SK-N-SH treated with all-trans-retinoic acid at 6 μM for 48 hours (cell line): ENCODE data around the gene SLC44A2.

Source experiments
- ATAC-seq: fragments of 200-7000 bp; cut with Tn5 transposase; 3 replicates; pipeline ENCODE4 v1.9.1; 2020; ENCODE audit warnings: mild to moderate bottlenecking, moderate library complexity
- ARNTL ChIP-seq: fragments of 450-650 bp; formaldehyde crosslinking; IDR thresholded peaks from 2 replicates; pipeline ENCODE4 v1.5.0; 2020; ENCODE audit warnings: low read depth, mild to moderate bottlenecking, moderate library complexity, borderline replicate concordance
- BACH2 ChIP-seq: fragments of 250-450 bp; sonication (Bioruptor Pico); IDR thresholded peaks from 2 replicates; pipeline ENCODE4 v1.9.0; 2021; ENCODE audit warnings: mild to moderate bottlenecking, borderline replicate concordance
- CSDC2 ChIP-seq: fragments of 250-450 bp; sonication (Bioruptor Pico); IDR thresholded peaks from 2 replicates; pipeline ENCODE4 v1.5.0; 2020; ENCODE audit warnings: mild to moderate bottlenecking, moderate library complexity
- ESRRG ChIP-seq: fragments of 250-450 bp; sonication (Bioruptor Pico); IDR thresholded peaks from 2 replicates; pipeline ENCODE4 v1.6.1; 2021; ENCODE audit warnings: mild to moderate bottlenecking
- GLIS3 ChIP-seq: fragments of 250-450 bp; sonication (Bioruptor Pico); IDR thresholded peaks from 2 replicates; pipeline ENCODE4 v1.5.0; 2020; ENCODE audit warnings: mild to moderate bottlenecking, moderate library complexity
- ISL1 ChIP-seq: fragments of 250-450 bp; sonication (Bioruptor Pico); IDR thresholded peaks from 2 replicates; pipeline ENCODE4 v2.1.2; 2022; ENCODE audit warnings: mild to moderate bottlenecking, moderate library complexity
- OSR1 ChIP-seq: fragments of 250-450 bp; sonication (Bioruptor Pico); IDR thresholded peaks from 2 replicates; pipeline ENCODE4 v1.8.0; 2022; ENCODE audit warnings: moderate library complexity, mild to moderate bottlenecking, inconsistent platforms
- PPARA ChIP-seq: fragments of 250-450 bp; sonication (Bioruptor Pico); IDR thresholded peaks from 2 replicates; pipeline ENCODE4 v1.5.0; 2020; ENCODE audit warnings: mild to moderate bottlenecking, borderline replicate concordance
- RARB ChIP-seq: fragments of 250-450 bp; sonication (Bioruptor Pico); IDR thresholded peaks from 2 replicates; pipeline ENCODE4 v1.8.0; 2021; ENCODE audit warnings: mild to moderate bottlenecking, moderate library complexity
- SNAI2 ChIP-seq: fragments of 250-450 bp; sonication (Bioruptor Pico); IDR thresholded peaks from 2 replicates; pipeline ENCODE4 v1.5.0; 2020; ENCODE audit warnings: mild to moderate bottlenecking, moderate library complexity
- TCF4 ChIP-seq: fragments of 250-450 bp; sonication (Bioruptor Pico); IDR thresholded peaks from 2 replicates; pipeline ENCODE4 v1.8.0; 2021; ENCODE audit warnings: mild to moderate bottlenecking, moderate library complexity, borderline replicate concordance
- TOX ChIP-seq: fragments of 250-450 bp; sonication (Bioruptor Pico); IDR thresholded peaks from 2 replicates; pipeline ENCODE4 v1.8.0; 2021; ENCODE audit warnings: mild to moderate bottlenecking, moderate library complexity, borderline replicate concordance
- TSHZ2 ChIP-seq: fragments of 250-450 bp; sonication (Bioruptor Pico); IDR thresholded peaks from 2 replicates; pipeline ENCODE4 v1.5.0; 2020; ENCODE audit warnings: mild to moderate bottlenecking, moderate library complexity
- ZFP3 ChIP-seq: fragments of 250-450 bp; sonication (Bioruptor Pico); IDR thresholded peaks from 2 replicates; pipeline ENCODE4 v1.5.0; 2020; ENCODE audit warnings: mild to moderate bottlenecking, moderate library complexity
- ZFP30 ChIP-seq: fragments of 450-650 bp; formaldehyde crosslinking; IDR thresholded peaks from 2 replicates; pipeline ENCODE4 v1.5.0; 2022; ENCODE audit warnings: mild to moderate bottlenecking, moderate library complexity
- ZNF565 ChIP-seq: fragments of 450-650 bp; formaldehyde crosslinking; conservative IDR thresholded peaks from 2 replicates; pipeline ENCODE4 v1.5.0; 2020; ENCODE audit warnings: low read depth, mild to moderate bottlenecking, moderate library complexity
- ZNF8 ChIP-seq: fragments of 450-650 bp; formaldehyde crosslinking; IDR thresholded peaks from 2 replicates; pipeline ENCODE4 v1.5.0; 2020; ENCODE audit warnings: mild to moderate bottlenecking, moderate library complexity
- TF ChIP-seq, protein P1 (sequence below): fragments of 250-450 bp; sonication (Bioruptor Pico); IDR thresholded peaks from 2 replicates; pipeline ENCODE4 v1.8.0; 2021; ENCODE audit warnings: low read depth, mild to moderate bottlenecking, moderate library complexity, borderline replicate concordance
- TF ChIP-seq, protein P2 (sequence below): fragments of 250-450 bp; sonication (Bioruptor Pico); IDR thresholded peaks from 2 replicates; pipeline ENCODE4 v1.5.1; 2020; ENCODE audit warnings: low read depth, mild to moderate bottlenecking, moderate library complexity
- TF ChIP-seq, protein P3 (sequence below): fragments of 250-450 bp; sonication (Bioruptor Pico); IDR thresholded peaks from 2 replicates; pipeline ENCODE4 v1.8.0; 2020; ENCODE audit warnings: mild to moderate bottlenecking, moderate library complexity, borderline replicate concordance
- TF ChIP-seq, protein P4 (sequence below): fragments of 250-450 bp; sonication (Bioruptor Pico); IDR thresholded peaks from 2 replicates; pipeline ENCODE4 v1.5.1; 2021; ENCODE audit warnings: mild to moderate bottlenecking, moderate library complexity

The SLC44A2 gene

DNA sequence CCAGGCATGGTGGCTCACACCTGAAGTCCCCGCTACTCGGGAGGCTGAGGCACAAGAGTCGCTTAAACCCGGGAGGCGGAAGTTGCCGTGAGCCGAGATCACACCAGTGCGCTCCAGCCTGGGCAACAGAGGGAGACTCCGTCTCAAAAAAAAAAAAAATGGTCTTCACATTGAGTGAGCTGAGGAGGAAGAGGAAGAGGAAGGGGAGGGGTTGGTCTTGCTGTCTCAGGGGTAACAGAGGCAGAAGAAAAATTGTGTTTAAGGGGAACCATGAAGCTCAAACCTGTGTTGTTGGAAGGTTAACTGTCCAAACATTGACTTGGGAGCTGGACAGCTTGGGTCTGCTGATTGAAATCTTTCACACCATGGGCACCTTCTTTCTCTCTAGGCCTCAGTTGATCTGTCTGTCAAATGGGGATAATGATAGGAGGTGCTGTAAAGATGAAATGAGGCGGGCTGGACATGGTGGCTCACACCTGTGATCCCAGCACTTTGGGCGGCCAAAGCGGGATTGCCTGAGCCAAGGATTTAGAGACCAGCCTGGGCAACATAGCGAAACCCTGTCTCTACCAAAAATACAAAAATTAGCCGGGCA is 9.8 kb upstream of the SLC44A2 start:
- TF ChIP-seq TOX (CRISPR knock-in tag), result no peak
- no peak for TF ChIP-seq OSR1 (CRISPR knock-in tag)
- TF ChIP-seq ESRRG (CRISPR knock-in tag), result no peak
- TF ChIP-seq, protein P1, sequence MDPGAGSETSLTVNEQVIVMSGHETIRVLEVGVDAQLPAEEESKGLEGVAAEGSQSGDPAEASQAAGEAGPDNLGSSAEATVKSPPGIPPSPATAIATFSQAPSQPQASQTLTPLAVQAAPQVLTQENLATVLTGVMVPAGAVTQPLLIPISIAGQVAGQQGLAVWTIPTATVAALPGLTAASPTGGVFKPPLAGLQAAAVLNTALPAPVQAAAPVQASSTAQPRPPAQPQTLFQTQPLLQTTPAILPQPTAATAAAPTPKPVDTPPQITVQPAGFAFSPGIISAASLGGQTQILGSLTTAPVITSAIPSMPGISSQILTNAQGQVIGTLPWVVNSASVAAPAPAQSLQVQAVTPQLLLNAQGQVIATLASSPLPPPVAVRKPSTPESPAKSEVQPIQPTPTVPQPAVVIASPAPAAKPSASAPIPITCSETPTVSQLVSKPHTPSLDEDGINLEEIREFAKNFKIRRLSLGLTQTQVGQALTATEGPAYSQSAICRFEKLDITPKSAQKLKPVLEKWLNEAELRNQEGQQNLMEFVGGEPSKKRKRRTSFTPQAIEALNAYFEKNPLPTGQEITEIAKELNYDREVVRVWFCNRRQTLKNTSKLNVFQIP (CRISPR knock-in tag), result no peak
- no peak for TF ChIP-seq ISL1 (CRISPR knock-in tag)
- no peak for TF ChIP-seq ZFP30 (CRISPR knock-in tag)
- no peak for TF ChIP-seq ZFP3 (CRISPR knock-in tag)
- no peak for TF ChIP-seq RARB
- no peak for TF ChIP-seq TCF4 (CRISPR knock-in tag)
- no peak for TF ChIP-seq SNAI2 (CRISPR knock-in tag)
- no peak for TF ChIP-seq CSDC2
- no peak for TF ChIP-seq ZNF565 (CRISPR knock-in tag)
- TF ChIP-seq, protein P2, sequence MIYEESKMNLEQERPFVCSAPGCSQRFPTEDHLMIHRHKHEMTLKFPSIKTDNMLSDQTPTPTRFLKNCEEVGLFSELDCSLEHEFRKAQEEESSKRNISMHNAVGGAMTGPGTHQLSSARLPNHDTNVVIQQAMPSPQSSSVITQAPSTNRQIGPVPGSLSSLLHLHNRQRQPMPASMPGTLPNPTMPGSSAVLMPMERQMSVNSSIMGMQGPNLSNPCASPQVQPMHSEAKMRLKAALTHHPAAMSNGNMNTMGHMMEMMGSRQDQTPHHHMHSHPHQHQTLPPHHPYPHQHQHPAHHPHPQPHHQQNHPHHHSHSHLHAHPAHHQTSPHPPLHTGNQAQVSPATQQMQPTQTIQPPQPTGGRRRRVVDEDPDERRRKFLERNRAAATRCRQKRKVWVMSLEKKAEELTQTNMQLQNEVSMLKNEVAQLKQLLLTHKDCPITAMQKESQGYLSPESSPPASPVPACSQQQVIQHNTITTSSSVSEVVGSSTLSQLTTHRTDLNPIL (CRISPR knock-in tag), result no peak
- no peak for ATAC-seq

DNA sequence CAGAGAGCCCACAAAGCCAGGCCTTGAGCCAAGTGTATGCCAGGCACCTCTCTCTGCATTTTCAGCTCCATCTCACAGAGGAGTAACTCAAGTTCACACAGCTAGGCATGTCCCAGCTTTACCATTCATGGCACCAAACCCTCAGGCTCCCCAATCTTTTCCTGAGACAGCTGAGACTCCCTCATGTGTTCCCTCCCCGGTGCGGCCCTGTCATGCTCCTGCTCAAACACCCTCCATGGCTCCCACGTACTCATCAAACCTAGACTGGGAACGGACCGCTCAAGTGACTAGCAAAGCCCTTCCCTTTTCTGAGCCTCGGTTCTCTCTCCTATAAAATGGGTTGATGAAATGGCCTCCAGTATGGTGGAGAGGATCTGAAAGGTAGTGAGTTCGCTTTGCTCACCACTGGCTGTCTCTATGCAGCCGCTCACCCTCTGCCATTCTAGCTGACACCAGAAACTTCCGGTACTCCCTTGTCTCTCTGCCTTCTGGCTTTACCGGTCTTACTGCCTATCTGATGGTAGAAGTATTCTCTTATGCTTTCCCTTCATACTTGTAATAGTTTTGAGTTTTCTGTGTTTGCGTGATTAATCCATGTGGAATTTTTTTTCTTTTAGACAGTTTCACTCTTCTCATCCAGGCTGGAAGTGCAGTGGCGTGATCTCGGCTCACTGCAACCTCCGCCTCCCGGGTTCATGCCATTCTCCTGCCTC is 7.8 kb upstream of the SLC44A2 start:
- peak; percentile 94 for ATAC-seq
- TF ChIP-seq, protein P3, sequence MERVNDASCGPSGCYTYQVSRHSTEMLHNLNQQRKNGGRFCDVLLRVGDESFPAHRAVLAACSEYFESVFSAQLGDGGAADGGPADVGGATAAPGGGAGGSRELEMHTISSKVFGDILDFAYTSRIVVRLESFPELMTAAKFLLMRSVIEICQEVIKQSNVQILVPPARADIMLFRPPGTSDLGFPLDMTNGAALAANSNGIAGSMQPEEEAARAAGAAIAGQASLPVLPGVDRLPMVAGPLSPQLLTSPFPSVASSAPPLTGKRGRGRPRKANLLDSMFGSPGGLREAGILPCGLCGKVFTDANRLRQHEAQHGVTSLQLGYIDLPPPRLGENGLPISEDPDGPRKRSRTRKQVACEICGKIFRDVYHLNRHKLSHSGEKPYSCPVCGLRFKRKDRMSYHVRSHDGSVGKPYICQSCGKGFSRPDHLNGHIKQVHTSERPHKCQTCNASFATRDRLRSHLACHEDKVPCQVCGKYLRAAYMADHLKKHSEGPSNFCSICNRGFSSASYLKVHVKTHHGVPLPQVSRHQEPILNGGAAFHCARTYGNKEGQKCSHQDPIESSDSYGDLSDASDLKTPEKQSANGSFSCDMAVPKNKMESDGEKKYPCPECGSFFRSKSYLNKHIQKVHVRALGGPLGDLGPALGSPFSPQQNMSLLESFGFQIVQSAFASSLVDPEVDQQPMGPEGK (CRISPR knock-in tag), result no peak
- no peak for TF ChIP-seq CSDC2
- TF ChIP-seq, protein P4, sequence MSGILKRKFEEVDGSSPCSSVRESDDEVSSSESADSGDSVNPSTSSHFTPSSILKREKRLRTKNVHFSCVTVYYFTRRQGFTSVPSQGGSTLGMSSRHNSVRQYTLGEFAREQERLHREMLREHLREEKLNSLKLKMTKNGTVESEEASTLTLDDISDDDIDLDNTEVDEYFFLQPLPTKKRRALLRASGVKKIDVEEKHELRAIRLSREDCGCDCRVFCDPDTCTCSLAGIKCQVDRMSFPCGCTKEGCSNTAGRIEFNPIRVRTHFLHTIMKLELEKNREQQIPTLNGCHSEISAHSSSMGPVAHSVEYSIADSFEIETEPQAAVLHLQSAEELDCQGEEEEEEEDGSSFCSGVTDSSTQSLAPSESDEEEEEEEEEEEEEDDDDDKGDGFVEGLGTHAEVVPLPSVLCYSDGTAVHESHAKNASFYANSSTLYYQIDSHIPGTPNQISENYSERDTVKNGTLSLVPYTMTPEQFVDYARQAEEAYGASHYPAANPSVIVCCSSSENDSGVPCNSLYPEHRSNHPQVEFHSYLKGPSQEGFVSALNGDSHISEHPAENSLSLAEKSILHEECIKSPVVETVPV (CRISPR knock-in tag), result no peak
- no peak for TF ChIP-seq TOX (CRISPR knock-in tag)
- TF ChIP-seq PPARA, result no peak
- TF ChIP-seq ESRRG (CRISPR knock-in tag), result no peak
- no peak for TF ChIP-seq ARNTL
- TF ChIP-seq GLIS3, result no peak
- no peak for TF ChIP-seq TSHZ2 (CRISPR knock-in tag)
- TF ChIP-seq, protein P1 (CRISPR knock-in tag), result no peak
- no peak for TF ChIP-seq ZFP3 (CRISPR knock-in tag)
- TF ChIP-seq, protein P2 (CRISPR knock-in tag), result no peak
- TF ChIP-seq ZNF565 (CRISPR knock-in tag), result no peak
- no peak for TF ChIP-seq ZNF8 (CRISPR knock-in tag)
- TF ChIP-seq ZFP30 (CRISPR knock-in tag), result no peak
- TF ChIP-seq ISL1 (CRISPR knock-in tag), result no peak
- no peak for TF ChIP-seq BACH2 (CRISPR knock-in tag)
- TF ChIP-seq, all 23 proteins: peak for 0
